Ureter (tissue), 1 donor: ENCODE results near the gene POLD2. TPM values are rescaled to one million over a fixed set of nuclear protein-coding genes. Genes with fewer than 3 reads are reported as not detected.

Source experiments
- DNase-seq: peaks from one replicate; pipeline ENCODE4 v3.0.0-alpha.2; 2020; ENCODE audit warnings: low spot score
- total RNA-seq: library from RNA; stranded (reverse); gene quantifications from one replicate; pipeline ENCODE4 v1.2.4, GENCODE V29; 2023
- donor health status: DM: yes; HTN: yes; CAD: no.

POLD2 gene
- total RNA-seq, 1 donor from 2014 or later, result 92.0 TPM

DNA sequence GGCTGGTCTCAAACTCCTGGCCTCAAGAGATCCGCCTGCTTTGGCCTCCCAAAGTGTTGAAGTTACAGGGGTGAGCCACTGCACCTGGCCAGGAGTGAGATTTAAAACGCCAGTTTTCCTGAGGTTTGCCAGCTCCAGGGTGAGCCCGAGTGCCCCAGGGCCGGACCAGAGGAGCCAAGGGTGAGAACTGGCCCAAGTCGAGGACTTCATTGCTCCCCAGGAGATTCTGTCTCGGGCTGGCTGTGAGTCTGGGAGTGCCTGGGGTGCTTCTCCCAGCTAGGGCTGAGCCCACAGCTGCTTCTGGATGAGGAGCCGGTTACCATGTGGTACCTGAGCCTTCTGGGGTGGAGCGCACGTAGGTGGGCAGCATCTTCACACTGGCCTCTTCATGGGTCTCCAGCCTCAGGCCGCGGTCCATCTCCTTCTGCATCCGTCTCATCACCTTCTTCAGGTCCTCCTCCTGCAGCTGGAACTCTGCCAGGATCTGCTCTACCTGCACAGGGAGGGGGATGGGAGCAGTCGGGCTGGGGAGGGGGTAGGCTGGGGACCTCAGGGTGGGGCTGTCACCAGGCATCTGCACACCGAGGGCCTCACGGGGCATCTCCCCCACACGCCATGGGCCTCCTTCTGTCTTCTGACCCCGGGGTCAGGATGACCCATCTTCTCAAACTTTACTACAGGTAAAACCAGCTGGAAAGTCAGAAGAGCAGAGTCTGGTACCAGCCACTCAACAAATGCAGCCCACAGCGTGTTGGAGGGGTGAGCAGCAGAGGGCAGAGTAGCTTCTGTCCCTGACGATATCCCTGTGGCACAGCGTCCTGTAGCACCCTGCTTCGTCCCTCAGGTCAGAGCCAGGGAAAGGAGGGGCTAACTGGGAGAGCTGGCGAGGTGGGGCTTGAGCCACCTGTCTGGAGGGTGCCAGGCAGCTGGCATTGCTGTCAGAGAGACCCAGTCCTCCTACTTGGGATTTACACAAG is 29.9 kb upstream of the POLD2 start:
- DNase-seq, result no peak

DNA sequence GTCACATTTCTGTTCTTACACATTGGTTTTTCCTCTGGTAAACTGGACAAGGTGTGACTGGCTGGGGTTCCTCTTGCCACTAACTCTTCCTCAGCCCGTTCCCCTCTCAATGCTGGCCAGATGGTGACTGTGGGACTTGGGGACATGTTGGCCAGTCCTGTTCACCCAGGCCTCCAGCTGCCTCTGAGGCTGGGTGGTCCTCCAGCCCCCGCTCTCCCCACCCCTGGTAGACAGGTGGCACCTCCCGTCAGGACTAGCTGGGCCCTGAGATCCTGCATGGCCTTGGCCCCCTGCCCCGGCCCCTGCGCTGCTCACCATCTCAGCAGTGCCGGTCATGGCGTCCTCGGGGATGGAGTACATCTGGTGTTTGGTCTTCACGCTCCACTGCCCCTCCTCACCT is 28.6 kb upstream of the POLD2 start:
- no peak for DNase-seq

DNA sequence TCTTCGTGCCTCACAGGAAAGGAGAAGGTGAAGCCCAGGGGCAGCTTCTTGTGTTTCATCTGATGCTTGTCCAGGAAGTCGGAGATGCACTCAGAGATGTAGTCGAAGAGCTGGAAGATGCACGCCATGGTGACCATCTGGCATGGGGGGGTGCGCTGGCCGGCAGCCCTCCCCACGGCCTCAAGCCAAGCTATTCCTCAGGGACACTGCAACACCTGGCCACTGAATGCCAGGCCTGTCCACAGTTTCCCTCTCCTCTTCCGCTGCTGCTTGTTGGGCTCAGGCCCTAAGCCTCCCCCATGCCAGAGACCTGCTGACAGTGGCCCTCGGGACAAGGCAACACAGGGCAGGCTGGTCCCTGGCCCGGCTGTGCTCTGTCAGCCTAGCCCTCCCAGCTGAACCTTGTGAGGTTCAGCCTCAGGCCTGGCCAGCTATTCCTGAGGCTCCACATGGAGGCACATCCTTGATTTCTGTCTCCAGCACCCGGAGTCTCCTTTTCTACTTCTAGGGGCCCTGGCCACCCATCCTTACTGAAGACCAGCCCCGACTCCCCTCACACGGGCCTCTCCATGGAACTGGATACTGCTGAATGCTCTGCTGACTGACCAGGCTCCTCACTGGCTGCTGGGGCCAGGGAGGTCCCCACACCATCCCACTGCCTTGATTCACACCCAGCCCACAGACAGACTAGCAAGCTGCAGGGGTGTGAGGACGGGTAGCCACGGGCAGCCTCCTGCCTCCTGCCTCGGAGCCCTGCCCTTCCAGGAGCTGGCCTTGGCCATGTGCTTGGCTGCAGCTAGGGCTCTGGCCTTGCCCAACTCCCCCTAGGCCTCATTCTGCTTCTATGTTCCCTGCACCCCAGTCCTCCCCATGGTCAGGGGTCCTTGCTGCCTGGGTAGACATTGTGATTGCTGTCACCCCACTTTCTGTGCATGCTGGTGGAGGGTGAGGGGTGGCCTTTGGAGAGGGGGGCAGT is 27.9 kb upstream of the POLD2 start:
- no peak for DNase-seq

DNA sequence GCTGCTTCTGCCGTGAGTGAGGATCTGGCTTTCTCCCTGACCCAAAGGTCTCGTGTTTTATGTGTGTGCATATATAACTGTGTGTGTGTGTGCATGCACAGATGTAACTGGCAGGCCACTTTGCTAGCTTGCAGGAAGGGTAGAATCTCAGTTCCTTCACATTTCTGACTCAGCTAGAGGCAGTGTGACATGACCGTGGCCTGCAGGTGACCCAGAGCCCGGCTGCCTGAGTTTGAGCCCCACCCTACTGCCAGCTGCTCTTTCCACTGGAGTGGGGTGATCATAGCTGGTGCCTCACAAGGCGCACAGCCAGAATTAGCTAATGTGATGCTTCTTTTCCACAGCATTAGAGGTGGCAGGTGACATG is 27.1 kb upstream of the POLD2 start:
- no peak for DNase-seq

DNA sequence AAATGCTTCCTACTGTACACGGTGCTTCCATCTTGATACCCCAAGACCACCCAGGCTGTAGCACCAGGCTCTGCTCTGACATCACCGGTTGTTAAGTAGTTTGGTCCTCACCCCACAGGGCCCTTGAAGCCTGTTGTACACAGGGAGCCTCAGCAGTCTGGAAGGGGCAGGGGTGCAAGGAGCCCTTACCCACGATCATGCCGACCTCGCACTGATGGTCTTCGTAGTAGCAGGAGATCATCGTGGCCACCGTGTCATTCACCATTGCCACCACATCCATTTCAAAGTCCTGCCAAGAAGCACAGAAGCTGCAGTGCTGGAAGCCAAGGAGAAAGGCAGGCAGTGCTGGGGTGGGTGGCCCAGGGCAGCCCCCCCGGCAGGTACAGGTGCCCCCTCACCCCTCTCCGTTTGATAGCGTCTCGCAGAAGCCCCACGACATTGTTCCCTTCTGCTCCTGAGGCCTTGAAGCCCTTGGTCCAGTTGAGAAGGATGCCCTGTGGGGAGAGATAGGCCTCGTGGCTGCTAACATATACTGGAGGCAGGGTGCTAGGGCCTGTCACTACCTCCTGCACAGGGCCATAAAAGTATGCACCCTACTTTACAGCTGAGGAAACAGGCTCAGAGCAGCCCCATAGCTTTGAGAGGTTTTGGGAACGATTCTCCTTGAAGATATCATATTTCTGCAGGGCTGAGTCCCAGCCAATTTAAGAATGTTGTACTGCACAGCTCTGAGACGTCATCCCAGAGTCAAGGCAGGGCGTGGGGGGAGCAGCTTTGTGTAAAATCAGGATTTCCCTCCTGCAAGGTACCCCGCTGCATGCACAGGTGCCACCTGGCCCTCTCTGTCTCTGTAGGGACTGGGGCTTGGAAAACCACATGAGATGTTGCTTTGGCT is 26.5 kb upstream of the POLD2 start:
- no peak for DNase-seq

DNA sequence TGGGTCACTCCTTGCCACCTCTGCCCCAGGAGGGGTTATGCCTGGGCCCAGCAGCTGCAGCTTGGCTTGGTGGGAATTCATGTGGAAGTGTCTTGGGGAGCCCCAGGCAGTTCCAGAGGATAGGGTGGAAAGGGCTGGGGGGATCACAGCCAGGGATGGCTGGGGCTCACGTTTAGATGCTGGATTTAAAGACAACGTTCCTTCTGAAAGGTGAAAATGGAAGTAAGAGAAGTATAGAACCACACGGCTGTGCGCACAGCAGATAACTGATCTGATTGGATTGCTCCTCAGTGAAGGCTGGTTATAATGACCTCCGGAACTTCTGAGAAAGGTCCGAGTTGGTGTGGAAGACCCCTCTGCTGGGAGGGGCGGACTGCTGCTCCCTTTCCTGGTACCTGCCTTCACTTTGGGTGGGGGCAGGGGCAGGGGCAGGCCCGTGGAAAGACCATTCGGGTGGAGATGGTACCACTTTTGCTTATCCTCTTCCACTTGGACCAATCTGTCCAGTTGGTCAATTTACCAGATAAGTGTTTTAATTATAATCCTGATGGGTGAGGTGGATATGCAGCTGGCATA is 25.7 kb upstream of the POLD2 start:
- DNase-seq, result no peak

DNA sequence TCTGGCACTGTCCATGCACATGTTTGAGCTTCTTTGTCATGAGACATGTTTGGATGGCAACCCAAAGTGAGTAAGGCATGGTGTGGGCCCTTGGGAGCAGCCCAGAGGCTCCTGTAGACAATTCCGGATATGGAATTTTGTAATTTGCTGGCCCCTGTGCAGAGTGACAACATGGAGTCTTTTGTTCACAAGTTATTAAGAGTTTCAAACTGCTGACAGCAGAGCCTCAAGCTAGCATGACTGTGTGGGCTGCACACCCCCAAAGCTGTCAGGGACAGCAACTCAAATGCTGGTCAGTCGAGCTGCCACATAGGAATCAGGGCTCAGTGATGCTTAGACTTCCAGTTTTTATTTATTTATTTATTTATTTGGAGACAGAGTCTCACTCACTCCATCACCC is 24.8 kb upstream of the POLD2 start:
- no peak for DNase-seq

DNA sequence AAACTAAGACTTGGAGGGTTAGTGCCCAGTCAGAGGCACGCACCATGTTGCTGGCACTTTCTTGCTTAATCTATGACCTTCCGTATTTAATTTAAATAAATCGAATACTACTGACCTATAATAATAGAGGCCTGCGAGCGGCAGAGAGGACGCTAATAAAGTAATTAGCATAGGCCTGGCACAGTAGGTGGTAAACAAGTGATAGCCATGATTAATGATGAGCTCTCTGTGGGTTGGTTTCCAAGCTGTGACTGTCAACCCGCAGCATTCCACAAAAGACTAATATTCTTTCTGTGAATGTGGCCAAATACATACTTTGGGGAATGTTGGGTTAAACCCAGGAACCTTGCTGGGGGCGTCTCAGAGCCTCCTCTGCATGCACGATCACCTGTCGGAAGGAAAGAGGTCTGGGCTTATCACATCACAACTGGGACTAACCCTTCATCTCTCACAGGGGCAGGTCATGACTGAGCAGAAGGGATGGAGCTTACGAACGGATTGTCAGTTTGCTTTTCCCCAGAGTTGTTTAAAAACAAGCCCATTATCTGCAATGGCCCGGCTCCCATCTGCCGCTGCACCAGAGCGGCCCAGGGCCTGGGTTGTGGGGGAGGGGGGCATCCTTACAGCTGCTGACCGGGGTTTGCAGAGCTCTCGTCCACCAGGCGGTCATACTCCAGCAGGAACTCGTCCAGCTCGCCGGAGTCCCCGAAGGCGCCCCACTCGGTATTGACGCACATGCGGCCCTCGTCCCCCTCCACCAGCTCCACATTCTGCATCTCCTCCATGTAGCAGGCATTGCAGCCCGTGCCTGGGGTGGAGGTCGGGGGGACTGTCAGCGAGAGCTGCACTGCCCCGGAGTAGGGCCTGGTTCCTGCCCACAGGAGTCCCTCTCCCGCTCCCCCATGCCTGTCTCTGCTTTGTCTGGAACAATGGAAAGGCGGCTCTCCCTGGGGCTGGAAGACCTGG is 24.0 kb upstream of the POLD2 start:
- no peak for DNase-seq

DNA sequence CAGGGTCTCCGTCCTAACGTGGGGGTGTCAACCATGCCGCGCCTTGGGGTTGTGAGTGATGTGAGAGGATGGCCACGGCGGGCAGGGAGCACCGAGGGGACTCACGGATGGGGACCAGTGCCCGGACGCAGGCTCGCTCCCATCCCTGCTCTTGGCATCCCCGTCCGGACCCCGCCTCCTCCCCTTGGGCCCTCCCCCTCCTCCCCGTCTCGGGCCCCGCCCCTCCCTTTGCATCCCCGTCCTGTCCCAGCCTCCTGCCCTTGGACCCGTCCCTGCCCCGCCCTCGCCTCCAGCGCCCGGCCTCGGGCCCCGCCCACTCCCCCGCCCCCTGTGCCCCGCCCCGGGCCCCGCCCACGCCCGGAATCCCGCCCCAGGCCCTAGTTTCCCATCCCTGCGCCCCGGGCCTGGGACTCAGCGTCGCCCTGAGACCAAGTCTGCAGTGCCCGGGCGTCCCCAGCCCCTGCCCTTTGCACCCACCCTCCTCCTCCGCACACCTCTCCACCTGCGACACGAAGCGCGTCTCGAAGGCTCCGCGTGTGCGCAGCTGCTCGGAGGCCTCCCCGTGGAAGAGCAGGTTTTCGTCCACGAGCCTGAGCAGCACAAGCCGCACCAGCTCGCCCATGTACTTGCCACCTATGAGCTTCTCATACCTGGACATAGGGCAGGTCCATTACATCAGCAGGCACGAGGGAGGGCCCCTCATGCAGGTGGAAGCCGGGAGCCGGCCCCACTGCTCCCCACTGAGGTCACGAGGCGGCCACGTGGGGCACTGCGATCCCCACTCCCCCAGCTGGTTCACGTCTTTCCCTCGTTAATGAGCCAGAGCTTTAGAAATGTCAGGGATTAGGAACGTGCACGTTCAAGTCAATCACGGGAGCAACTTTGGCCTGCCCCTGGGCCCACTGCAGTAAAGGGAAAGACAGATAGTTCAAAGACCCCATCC is 22.9 kb upstream of the POLD2 start:
- DNase-seq, result peak; percentile 82

DNA sequence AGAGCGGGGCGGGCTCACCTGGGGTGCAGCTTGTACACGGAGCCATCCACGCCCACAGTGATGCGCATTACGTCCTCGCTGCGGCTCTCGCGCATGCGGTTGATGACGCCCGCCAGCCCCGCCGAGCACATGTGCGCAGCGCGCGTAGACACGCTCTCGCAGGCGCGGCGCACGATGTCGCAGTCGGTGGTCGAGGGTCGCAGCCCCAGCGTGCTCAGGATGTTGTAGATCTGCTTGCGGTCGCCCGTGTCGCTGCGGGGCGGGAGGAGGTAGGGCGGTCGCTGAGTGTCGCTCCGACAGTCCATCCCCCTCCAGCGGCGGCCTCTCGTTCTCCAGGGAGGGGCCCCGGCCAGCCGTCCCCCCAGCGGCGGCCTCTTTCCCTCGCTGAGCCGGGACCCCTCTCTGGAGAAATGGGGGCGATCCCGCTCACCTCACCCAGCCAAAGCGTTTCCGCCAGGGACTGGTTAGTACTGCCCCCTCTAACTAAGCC is 22.2 kb upstream of the POLD2 start:
- no peak for DNase-seq

DNA sequence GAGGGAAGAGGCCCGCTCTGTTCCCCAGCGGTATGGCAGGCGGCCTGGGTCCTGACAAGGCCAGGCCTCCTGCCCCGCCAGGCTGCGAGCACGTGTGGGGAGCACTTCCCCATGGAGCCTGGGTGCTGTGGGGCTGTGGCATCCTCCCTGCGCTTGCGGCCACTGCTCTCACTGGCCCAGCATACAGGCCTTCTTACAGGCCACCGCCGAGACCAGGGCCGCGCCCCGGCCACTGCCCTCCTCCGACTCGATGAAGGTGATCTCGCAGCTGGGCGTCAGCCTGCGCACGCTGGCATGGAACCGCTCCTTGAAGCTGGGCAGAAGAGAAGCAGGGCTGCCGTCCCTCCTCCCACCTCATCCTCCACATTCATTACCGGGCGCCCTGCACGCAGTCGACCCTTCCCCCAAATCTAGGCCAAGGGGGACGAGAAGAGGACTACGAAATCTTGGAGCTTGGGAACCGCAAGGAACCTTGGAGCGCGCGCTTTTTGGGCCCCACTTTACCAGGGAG is 21.7 kb upstream of the POLD2 start:
- DNase-seq, result no peak

DNA sequence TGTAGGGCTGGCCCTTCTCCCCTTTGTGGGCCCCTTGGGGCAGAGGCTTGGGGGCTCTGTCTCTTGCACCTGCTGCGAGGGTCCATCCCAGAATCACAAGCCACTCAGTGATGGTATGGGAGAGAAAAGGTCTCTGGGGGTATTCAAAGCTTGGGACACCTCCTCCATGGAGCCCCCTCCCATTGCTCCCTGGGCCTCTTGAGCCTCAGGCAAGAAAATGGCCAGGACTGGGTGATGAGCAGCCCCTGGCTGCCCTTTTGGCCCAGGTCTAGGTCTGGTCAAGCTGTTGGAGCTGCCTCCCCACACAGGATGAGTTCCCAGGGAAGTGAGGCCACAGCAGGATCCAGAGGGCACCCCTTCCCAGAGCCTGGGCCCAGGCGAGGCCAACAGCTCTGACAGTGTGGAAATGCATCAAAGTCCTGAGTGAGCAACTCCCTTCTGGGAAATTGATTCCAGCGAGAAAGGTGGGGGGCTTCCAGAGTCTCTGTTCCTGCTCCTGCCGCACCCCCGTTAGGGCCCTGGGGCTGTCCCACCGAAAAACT is 21.1 kb upstream of the POLD2 start:
- no peak for DNase-seq

DNA sequence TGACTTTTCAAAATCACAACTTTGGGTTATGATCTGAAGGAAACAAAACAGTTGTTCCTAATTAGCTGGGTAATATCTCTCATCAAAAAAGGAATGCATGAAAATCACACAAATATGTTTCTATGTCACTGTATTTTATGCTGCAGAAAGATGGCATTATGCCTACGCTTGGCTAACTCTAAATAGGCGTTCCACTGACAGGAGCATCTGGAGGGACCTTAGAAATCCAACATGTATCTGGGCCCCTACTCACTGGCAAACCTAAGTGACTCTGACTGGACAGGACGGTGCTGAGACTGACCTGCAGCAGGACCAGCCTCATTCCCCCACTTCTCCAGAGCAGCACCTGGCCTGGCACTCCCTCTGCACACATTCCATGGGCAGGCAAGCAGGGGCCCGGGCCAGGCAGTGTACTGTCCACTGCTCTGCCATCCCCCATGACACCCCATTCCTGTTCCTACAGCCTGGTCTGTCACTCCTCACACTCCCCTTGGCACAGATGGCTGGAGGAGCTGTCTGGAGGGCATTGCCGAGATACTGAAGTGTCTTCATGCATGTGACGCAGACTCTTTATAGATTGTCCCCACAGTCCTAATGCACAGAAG is 20.4 kb upstream of the POLD2 start:
- DNase-seq, result no peak

DNA sequence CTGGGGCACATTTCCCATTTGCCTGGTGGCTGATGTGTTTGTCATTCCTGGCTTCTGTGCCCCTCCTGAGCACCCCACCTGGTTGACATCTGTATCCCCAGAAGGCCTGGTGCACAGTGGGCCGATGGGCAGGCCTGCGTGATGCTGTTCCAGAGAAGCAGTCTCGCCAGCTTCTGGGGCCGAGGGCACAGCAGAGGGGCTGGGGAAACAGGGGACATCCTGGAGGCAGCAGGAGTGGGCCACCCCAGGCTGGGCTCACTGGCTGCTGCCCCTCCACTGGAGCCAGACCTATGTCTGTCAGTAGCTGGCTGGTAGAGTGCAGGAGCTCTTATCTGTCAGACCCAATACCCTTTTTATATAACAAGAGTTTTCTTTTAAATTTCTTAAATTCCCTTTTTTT is 18.7 kb upstream of the POLD2 start:
- no peak for DNase-seq

DNA sequence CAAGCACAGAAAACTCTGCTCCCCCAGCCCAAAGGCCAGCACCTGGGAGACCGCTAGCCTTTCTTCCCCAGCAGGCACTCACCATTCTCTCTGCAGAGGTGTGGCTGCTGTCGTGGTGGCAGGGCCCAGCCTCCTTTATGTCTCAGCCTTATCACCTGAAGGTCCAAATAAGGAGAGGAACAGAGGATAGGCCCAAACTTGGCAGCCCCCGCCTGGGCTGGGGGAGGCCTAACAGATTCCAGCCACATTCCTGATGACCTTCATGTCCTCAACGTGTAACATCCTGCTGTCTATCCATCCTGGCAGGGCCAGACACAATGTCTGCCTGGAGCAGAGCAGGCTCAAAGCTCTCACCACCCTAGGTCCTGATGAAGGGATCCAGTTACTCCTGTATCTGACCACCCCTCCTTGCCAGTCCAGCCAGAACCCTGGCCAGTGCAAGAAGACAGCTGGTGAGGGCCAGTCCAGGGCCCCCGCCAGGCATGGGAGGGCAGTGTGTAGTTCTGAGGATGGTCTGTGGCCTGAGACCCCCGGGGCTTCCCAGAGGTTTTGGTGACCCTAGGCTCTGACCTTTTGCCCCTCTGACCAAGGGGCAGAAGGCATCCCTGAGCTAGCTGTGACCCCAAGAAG is 18.0 kb upstream of the POLD2 start, which contains the start of gene MYL7:
TSS of gene MYL7 (minus strand) at position 112 of the 630 bp plus-strand sequence. CDS start at position 85, 27 bp downstream.
- no peak for DNase-seq

DNA sequence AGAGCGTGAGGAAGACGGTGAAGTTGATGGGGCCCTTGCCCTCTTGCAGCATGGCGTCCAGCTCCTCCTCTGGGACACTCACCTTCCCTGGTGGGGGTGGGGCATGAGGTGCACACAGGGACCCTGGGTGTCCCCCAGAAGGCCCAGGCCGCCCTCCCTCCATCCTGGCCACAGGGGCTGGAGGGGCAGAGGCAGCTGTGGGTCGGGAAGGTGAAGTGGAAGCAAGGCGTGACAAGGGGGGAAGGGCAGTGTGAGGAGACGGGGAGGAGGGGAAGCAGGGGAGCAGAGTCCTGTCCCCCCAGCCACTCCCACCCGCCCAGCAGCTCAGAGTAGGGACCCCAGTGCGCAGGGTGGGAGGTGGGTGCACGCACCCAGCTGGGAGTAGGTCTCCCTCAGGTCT is 17.0 kb upstream of the POLD2 start:
- no peak for DNase-seq
